Nephron (organoid): ENCODE results near the gene CACNB3.

Experiments used
- H3K27ac Mint-ChIP-seq, 3 experiments: 2 replicates each; pipeline ENCODE4 v1.8.0; 2020; ENCODE audit warnings: mixed read lengths in 3 of 3, mild to moderate bottlenecking in 2 of 3, moderate library complexity in 1 of 3
- H3K27me3 Mint-ChIP-seq: 2 replicates; pipeline ENCODE4 v1.8.0; 2021; ENCODE audit warnings: low read depth, mild to moderate bottlenecking, moderate library complexity, mixed read lengths
- H3K36me3 Mint-ChIP-seq: 2 replicates; pipeline ENCODE4 v1.8.0; 2020; ENCODE audit warnings: low read depth, mixed read lengths
- H3K4me1 Mint-ChIP-seq: 2 replicates; pipeline ENCODE4 v1.8.0; 2020; ENCODE audit warnings: mixed read lengths
- H3K4me3 Mint-ChIP-seq, 3 experiments: 2 replicates each; pipeline ENCODE4 v1.8.0; 2020; ENCODE audit warnings: mild to moderate bottlenecking in 3 of 3, mixed read lengths in 3 of 3, moderate library complexity in 2 of 3
- H3K9me3 Mint-ChIP-seq: 2 replicates; pipeline ENCODE4 v1.8.0; 2020; ENCODE audit warnings: mixed read lengths
- TF ChIP-seq, protein P1 (sequence below), 3 experiments: fragments of 200-600 bp; sonication (generic); IDR thresholded peaks; one replicate each; pipeline ENCODE4 v1.5.0; 2021; ENCODE audit warnings: antibody characterized with exemption in 3 of 3; ENCODE audit not compliant: unreplicated experiment in 3 of 3

Gene CACNB3

DNA sequence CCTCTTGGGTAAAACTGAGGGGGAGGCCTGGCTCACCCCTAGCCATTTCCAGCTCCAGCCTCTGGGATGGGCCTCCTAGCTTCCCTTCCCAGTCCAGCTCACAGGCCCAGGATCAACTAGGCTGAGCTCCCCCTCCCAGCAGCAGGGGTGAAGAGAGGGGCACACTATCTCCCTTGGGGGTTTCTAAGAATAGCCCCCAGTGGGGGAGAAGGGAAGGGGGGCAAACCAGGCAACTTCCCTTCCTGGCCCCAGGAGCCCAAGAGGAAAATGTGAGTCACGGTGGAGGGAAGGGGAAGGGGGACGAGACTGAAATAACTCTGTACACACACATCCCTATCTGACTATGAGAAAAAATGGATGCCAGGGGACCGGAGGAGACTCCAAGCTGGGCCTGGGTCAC lies 38.4 kb upstream of the CACNB3 start:
- H3K4me3 Mint-ChIP-seq = no peak overlapping the region
- TF ChIP-seq, protein P1, sequence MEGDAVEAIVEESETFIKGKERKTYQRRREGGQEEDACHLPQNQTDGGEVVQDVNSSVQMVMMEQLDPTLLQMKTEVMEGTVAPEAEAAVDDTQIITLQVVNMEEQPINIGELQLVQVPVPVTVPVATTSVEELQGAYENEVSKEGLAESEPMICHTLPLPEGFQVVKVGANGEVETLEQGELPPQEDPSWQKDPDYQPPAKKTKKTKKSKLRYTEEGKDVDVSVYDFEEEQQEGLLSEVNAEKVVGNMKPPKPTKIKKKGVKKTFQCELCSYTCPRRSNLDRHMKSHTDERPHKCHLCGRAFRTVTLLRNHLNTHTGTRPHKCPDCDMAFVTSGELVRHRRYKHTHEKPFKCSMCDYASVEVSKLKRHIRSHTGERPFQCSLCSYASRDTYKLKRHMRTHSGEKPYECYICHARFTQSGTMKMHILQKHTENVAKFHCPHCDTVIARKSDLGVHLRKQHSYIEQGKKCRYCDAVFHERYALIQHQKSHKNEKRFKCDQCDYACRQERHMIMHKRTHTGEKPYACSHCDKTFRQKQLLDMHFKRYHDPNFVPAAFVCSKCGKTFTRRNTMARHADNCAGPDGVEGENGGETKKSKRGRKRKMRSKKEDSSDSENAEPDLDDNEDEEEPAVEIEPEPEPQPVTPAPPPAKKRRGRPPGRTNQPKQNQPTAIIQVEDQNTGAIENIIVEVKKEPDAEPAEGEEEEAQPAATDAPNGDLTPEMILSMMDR (IDR thresholded peaks at IDR 0.05; ENCODE audit: unreplicated experiment in 3 of 3) = no peak
- H3K9me3 Mint-ChIP-seq = no peaks in the 10 kb centered on the region
- peaks cover 29% of the 10 kb centered on the region for H3K36me3 Mint-ChIP-seq
- H3K27ac Mint-ChIP-seq = peak overlapping the region in 2 of 3 experiments; percentile 5 to 64
- H3K27me3 Mint-ChIP-seq = no peaks in the 10 kb centered on the region
- peaks cover 7% of the 10 kb centered on the region for H3K4me1 Mint-ChIP-seq

GRCh38 chr12:48780381-48781025 lies 37.8 kb upstream of the CACNB3 start:
- Mint-ChIP-seq H3K27ac (peak overlapping the region in 1 of 3 experiments; percentile 64), H3K36me3 (peaks cover 32% of the 10 kb centered on the region), H3K4me1 (peaks cover 7% of the 10 kb centered on the region), H3K9me3 (no peaks in the 10 kb centered on the region), H3K27me3 (no peaks in the 10 kb centered on the region), H3K4me3 (no peak overlapping the region)
- TF ChIP-seq, protein P1 (IDR thresholded peaks at IDR 0.05; ENCODE audit: unreplicated experiment in 3 of 3) = no peak

DNA sequence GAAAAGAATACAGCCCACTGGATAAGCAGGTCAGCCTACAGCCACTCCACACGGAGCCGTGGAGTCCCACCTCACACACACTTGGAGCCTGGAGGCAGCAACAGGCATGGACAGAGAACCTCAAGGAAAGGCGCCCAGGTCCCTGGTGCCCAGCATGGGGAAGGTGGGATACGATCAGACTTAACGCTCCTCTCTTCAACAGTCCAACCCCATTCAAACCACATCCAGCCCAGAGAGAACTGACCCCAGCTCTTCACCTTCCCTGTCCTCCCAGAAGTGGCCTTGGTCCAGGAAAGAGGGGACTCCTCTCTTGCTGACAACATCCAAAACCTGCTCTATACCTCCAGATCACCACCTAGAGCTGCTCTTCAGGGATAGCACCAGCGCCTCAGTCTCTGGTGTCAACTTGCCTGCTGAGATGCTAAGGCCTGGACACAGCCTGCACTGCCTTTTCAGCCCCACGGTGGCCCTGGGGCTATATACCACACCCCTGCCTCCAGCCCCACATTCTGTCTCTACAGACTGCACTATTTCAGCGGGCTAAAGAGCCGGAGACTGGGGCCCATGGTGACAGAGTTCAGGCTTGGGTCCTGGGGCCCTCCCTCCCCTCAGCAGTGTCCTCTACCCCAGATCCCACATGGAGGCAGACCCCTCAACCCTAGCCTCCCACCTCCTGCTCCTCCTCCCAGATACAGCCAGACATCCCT lies 36.4 kb upstream of the CACNB3 start:
- Mint-ChIP-seq H3K27me3 (no peaks in the 10 kb centered on the region), H3K9me3 (no peaks in the 10 kb centered on the region), H3K4me1 (peaks cover 14% of the 10 kb centered on the region), H3K36me3 (peaks cover 32% of the 10 kb centered on the region), H3K4me3 (no peak overlapping the region), H3K27ac (no peak overlapping the region)
- TF ChIP-seq, protein P1 (IDR thresholded peaks at IDR 0.05; ENCODE audit: unreplicated experiment in 3 of 3) = no peak

GRCh38 chr12:48782457-48783395 lies 35.6 kb upstream of the CACNB3 start:
- Mint-ChIP-seq H3K4me3 (no peak overlapping the region), H3K36me3 (peaks cover 25% of the 10 kb centered on the region)

DNA sequence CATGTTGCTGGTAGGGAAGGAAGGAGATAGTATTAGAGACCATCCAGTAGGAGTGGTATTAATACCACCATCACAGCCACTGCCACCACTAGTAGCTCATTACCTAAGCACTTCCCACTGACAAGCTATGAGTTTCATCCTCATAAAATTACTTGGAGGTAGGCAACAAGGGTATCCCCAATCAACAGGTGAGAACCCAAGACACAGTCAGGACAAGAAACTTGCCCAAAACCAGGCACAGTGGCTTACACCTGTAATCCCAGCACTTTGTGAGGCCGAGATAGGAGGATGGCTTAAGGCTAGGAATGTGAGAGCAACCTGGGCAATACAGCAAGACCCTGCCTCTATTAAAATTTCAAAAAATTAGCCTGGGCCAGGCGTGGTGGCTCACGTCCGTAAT lies 34.9 kb upstream of the CACNB3 start:
- Mint-ChIP-seq H3K27me3 (no peaks in the 10 kb centered on the region), H3K4me3 (no peak overlapping the region), H3K36me3 (peaks cover 21% of the 10 kb centered on the region), H3K4me1 (peaks cover 29% of the 10 kb centered on the region), H3K27ac (no peak overlapping the region), H3K9me3 (no peaks in the 10 kb centered on the region)
- TF ChIP-seq, protein P1 (IDR thresholded peaks at IDR 0.05; ENCODE audit: unreplicated experiment in 3 of 3) = no peak

More at GRCh38 chr12:48782457-48783395, 35.6 kb upstream of the CACNB3 start:
- Mint-ChIP-seq H3K9me3 (no peaks in the 10 kb centered on the region), H3K27me3 (no peaks in the 10 kb centered on the region), H3K27ac (no peak overlapping the region), H3K4me1 (peaks cover 22% of the 10 kb centered on the region)
- TF ChIP-seq, protein P1 (IDR thresholded peaks at IDR 0.05; ENCODE audit: unreplicated experiment in 3 of 3) = no peak
